Spleen (tissue), 7 donors: ENCODE measurements around the gene SERPINB4.

Source experiments
- CTCF ChIP-seq, 11 experiments: fragments of 200-600 bp in 7 of 11; fragments of 450-650 bp in 4 of 11; sonication (generic) in 4 of 11; IDR thresholded peaks in 8 of 11; conservative IDR thresholded peaks in 3 of 11; 1 replicate in 7 of 11; 2 replicates in 4 of 11; pipeline versions ENCODE4 v1.4.0 to v1.8.0; 2016 to 2021; ENCODE audit warnings: antibody characterized with exemption in 11 of 11, inconsistent platforms in 4 of 11, mild to moderate bottlenecking in 1 of 11
- POLR2A ChIP-seq, 3 donors: fragments of 450-650 bp; IDR thresholded peaks; one replicate each; pipeline ENCODE4 v1.5.1; 2017; ENCODE audit warnings: antibody characterized with exemption in 3 of 3, mild to moderate bottlenecking in 1 of 3
- POLR2AphosphoS5 ChIP-seq, 3 donors: sonication (generic); formaldehyde crosslinking; IDR thresholded peaks; one replicate each; pipeline ENCODE4 v1.5.1; 2017; ENCODE audit warnings: antibody characterized with exemption in 3 of 3
- donor health status: DM: no; HTN: no; CAD: no; lungs with moderate emphysema.
- donor health status: DM: no; HTN: no; CAD: no.
- donor health status: DM: no; HTN: no; CAD: no.

GRCh38 chr18:63664571-63664970 is 20.5 kb upstream of the SERPINB4 start:
- no peak for TF ChIP-seq POLR2AphosphoS5 (IDR thresholded peaks at IDR 0.05)
- no peak for TF ChIP-seq CTCF (IDR thresholded peaks at IDR 0.05 in 8 of 11, conservative IDR thresholded peaks at IDR 0.05 in 3 of 11)
- no peak for TF ChIP-seq POLR2A (IDR thresholded peaks at IDR 0.05)
